ENCODE measurements around the gene MYO18A. TPM values are rescaled to one million over a fixed set of nuclear protein-coding genes. Genes with fewer than 3 reads are reported as not detected.

Gene MYO18A
- total RNA-seq, 1 experiment from 2014 or later = 13.5 TPM

DNA sequence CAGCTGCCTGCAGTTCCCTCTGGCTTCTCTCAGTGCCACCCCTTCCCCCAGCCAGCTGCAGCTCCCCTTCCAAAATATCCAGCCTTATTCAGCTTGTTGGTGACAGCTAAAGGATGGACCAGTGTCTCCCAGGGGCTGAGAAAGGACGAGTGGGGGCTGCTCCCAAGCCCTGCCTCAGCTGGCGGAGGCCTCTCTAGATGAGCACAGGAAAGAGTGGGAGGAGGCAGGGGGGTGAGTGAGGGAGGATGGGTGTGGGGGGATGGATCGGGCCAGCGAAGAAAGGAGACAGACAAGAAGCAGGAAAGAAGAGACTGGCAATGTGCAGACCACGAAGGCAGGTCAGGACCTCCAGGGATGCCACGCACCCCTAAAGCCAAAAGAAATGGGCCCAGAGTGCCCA, 119.7 kb downstream of the MYO18A start:
- Histone ChIP-seq H3K27me3 (ENCODE audit: control insufficient read depth, insufficient read depth, low read length) (no peaks in the 10 kb centered on the region), H3K4me3 (ENCODE audit: insufficient read depth, low read depth, low read length) (no peak overlapping the region), H3K36me3 (replicated peaks; ENCODE audit: control insufficient read depth, insufficient read depth, low read length) (no peaks in the 10 kb centered on the region)
- DNase-seq = no peak

DNA sequence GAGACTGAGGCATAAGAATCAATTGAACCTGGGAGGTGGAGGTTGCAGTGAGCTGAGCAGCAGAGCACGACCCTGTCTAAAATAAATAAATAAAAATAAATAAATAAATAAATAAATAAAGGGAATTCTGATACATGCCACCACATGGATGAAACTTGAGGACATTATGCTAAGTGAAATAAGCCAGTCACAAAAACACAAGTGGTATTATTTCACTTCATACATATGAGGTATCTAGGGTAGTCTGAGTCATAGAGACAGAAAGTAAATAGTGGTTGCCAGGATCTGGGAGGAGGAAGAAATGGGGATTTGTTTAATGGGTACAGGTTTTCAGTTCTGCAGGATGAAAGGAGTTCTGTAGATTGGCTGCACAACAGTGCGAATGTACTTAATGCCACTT, 120.9 kb downstream of the MYO18A start:
- Histone ChIP-seq H3K36me3 (replicated peaks; ENCODE audit: control insufficient read depth, insufficient read depth, low read length) (no peaks in the 10 kb centered on the region), H3K4me3 (ENCODE audit: insufficient read depth, low read depth, low read length) (no peak overlapping the region), H3K27me3 (ENCODE audit: control insufficient read depth, insufficient read depth, low read length) (no peaks in the 10 kb centered on the region)
- DNase-seq = no peak

DNA sequence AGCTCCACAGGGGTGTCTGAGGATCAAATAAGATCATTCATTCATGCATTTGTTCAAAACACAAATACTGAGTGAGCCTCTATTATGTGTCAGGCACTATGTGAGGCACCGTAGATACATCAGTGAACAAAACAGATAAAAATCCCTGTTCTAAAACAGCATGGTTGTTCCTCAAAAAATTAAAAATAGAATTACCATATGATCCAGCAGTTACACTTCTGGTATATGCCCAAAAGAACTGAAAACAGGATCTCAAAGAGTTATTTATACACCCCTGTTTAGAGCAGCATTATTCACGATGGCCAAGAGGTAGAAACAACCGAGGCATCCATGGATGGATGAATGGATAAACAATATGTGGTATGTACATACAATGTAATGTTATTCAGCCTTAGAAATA, 121.8 kb downstream of the MYO18A start:
- no peaks in the 10 kb centered on the region for H3K27me3 ChIP-seq (ENCODE audit: control insufficient read depth, insufficient read depth, low read length)
- DNase-seq = no peak
- H3K36me3 ChIP-seq (replicated peaks; ENCODE audit: control insufficient read depth, insufficient read depth, low read length) = no peaks in the 10 kb centered on the region
- no peak overlapping the region for H3K4me3 ChIP-seq (ENCODE audit: insufficient read depth, low read depth, low read length)

DNA sequence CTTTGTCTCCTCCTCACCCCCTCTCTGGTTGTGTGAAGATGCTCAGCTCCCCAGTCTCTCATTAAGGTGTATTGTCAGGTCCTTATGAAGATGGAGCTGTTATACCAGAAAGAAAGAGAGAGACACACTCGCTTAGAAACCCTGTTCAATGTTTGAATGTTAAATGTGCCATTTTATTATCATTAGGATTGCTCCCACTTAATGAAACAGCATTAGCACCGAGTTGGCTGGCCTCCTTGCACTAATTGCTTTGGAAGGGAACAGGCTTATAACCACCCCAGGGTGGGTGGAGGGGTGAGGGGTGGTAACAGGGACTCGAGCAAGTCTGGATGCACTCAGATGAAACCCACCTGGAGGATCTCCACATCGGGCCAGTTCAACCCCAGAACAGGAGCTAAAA, 122.8 kb downstream of the MYO18A start:
- no peak for DNase-seq
- Histone ChIP-seq H3K36me3 (replicated peaks; ENCODE audit: control insufficient read depth, insufficient read depth, low read length) (no peaks in the 10 kb centered on the region; the same call in 1 of the 2 replicates), H3K4me3 (ENCODE audit: insufficient read depth, low read depth, low read length) (no peak overlapping the region), H3K27me3 (ENCODE audit: control insufficient read depth, insufficient read depth, low read length) (no peaks in the 10 kb centered on the region)

DNA sequence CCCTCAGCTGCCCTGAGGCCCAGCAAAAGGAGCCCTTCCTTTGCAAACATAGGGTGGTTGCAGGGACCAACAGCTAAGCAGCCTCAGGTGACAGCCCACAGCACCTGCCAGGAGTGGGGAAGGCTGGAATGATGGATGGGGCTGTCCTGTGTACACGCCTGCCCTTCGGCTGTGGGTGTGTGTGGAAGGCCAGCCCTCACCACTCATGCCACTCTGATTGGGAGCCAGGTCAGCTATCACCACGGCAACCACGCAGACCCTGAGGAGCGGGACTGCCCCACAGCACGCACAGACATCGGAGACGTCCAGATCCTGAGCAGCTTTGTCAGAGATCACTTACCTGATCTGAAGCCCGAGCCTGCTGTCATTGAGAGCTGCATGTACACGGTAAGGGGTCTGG, 125.4 kb downstream of the MYO18A start:
- DNase-seq = no peak
- Histone ChIP-seq H3K27me3 (ENCODE audit: control insufficient read depth, insufficient read depth, low read length) (no peaks in the 10 kb centered on the region), H3K36me3 (replicated peaks; ENCODE audit: control insufficient read depth, insufficient read depth, low read length) (no peaks in the 10 kb centered on the region; the same call in 1 of the 2 replicates), H3K4me3 (ENCODE audit: insufficient read depth, low read depth, low read length) (no peak overlapping the region)

DNA sequence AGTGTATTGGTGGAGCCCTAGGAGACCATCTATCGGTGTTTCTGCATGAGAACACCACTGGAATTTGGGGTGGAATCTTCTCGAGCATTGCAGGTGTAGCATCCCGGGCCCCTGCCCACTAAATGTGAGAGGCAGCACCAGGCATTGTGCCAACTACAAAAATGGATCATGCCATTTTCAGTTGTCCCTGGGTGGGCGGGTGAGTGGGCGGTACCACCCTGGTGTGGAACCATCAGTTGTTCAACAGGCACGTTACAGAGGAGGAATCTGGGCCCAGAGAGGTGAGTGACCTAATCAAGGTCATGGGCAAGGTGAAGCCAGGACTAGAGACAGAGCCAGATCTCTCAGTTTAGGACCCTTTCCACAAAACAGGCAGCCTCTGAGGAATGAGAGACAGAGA, 128.5 kb downstream of the MYO18A start:
- DNase-seq = no peak
- H3K27me3 ChIP-seq (ENCODE audit: control insufficient read depth, insufficient read depth, low read length) = no peaks in the 10 kb centered on the region
- H3K36me3 ChIP-seq (replicated peaks; ENCODE audit: control insufficient read depth, insufficient read depth, low read length) = no peaks in the 10 kb centered on the region; the same call in none of the 2 replicates
- no peak overlapping the region for H3K4me3 ChIP-seq (ENCODE audit: insufficient read depth, low read depth, low read length)

DNA sequence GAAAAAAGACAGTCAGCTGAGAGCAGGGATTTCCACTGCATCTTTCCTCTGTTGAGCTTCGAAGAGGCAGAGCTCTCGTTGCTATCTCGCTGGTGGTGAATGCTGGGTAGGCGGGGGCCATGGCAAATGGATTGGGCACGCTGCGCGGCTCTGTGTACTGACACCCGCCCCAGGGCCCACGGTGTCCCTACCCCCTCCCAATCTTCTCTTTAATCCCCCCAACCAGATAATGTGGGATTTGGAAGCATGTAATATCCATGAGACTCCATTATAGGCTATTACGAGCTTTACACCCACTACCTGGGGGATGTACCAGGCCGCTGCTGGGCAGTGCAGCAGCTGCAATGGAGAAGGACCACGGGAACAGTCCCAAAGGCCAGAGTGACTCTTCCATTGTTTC, 129.0 kb downstream of the MYO18A start:
- H3K27me3 ChIP-seq (ENCODE audit: control insufficient read depth, insufficient read depth, low read length) = no peaks in the 10 kb centered on the region
- H3K4me3 ChIP-seq (ENCODE audit: insufficient read depth, low read depth, low read length) = no peak overlapping the region
- H3K36me3 ChIP-seq (replicated peaks; ENCODE audit: control insufficient read depth, insufficient read depth, low read length) = no peaks in the 10 kb centered on the region; the same call in none of the 2 replicates
- DNase-seq = no peak

DNA sequence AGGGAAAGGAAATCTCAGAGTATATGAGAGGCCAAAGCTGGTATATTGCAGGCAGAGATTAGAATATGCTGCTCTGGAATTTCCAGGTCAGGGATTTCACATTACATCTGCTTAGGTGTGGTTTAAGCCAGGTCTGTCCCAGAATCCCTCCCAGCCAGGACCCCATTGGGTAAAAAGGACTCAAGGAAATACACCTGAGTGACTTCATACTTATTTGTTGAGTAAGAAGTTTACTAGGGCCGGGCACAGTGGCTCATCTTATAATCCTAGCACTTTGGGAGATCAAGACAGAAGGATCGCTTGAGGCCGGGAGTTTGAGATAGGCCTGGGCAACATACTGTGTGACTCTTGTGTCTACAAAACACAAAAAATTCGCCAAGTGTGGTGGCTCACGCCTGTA, 130.0 kb downstream of the MYO18A start:
- H3K4me3 ChIP-seq (ENCODE audit: insufficient read depth, low read depth, low read length) = no peak overlapping the region
- no peaks in the 10 kb centered on the region for H3K27me3 ChIP-seq (ENCODE audit: control insufficient read depth, insufficient read depth, low read length)

DNA sequence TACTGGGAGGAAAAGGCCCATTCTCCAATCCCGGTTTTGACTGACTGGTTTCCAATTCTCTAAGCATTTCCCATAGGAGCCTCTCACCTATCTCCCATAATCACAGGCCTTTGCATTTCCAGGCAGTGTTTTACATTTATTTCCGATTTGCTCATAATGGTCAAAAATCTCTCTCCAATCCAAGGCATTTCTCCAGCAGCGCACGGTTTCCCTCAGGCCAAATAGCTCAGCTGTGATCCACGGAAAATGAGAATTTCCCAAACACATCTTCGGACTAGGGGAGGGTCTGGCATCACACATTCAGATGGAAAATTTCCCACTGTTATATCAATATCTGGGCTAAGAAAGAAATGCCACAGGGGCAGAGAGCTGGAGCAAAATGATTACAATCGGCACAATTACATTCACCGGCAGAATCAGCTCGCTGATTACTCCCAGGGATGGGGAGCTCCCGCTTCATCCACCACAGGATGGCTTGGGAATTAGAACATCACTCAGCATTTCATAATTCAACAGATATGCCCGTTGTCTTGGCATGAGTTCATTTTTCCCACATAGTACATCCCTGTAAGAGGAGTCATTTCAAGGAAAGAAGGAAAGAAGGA, 130.6 kb downstream of the MYO18A start:
- Histone ChIP-seq H3K36me3 (replicated peaks; ENCODE audit: control insufficient read depth, insufficient read depth, low read length) (peaks cover 2% of the 10 kb centered on the region), H3K27me3 (ENCODE audit: control insufficient read depth, insufficient read depth, low read length) (no peaks in the 10 kb centered on the region), H3K4me3 (ENCODE audit: insufficient read depth, low read depth, low read length) (no peak overlapping the region)
- DNase-seq = no peak

More for the DNA sequence above, 130.0 kb downstream of the MYO18A start:
- no peak for DNase-seq
- H3K36me3 ChIP-seq (replicated peaks; ENCODE audit: control insufficient read depth, insufficient read depth, low read length) = no peaks in the 10 kb centered on the region; the same call in none of the 2 replicates

DNA sequence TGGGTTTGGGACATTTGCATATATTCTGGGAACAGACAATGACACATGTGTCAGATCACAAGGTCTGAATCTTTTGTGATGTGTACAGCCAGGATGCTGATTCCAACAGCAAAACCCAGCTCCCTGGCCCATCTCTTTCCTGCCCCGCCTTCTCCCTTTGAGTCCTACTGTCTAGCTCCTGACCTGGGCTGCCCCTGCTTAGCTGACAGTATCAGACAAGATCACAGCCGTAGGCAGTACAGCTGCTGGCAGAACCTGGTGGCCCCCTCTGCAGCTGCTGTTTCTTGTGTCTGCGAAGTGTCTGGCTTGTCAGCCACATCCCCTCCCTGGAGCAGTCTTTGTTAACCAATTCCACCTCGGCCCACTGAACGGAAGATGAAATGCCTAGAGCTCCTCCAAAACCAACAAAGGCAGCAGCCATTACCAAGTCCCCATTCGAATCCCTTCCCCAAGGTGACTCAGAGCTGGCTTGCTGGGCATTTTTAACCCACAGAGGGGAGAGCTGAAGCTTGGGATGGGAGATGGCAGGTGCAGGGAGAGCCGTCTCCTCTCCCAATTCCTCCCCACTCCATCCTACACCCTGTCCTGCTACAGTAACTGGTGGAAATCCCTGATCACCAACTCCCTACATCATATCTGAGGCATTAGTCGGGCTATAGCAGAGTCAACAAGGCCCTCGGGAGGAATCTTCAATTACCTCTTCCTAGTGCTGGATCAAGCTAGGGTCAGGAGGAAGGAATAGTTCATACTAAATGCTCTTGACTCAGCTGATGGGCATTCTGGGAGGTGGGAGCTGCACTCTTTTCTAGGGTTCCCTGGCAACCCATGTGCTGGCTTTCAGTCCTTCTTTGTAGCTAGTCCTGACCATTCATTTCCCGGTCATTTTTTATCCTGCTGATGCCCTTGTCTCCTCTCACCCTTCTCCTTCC, 131.5 kb downstream of the MYO18A start:
- DNase-seq = no peak
- Histone ChIP-seq H3K36me3 (replicated peaks; ENCODE audit: control insufficient read depth, insufficient read depth, low read length) (peaks cover 2% of the 10 kb centered on the region), H3K4me3 (ENCODE audit: insufficient read depth, low read depth, low read length) (no peak overlapping the region), H3K27me3 (ENCODE audit: control insufficient read depth, insufficient read depth, low read length) (no peaks in the 10 kb centered on the region)

DNA sequence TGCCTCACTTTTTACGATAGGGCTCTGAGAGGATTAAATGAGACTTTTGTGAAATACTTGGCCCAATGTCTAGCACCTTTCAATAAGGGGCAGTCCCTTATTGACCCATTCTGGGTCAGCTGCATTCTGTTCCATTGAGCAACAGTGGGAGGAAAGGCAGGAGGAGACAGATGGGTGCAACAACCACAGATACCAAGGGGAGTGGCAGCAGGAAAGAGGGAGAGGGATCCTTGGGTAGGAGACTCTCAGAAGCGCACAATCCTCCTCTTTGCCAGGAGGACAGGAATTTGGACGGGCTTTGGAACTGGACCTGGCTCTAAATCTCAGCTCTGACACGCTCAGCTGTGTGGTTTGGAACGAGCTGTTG, 133.7 kb downstream of the MYO18A start:
- Histone ChIP-seq H3K4me3 (ENCODE audit: insufficient read depth, low read depth, low read length) (no peak overlapping the region), H3K27me3 (ENCODE audit: control insufficient read depth, insufficient read depth, low read length) (no peaks in the 10 kb centered on the region), H3K36me3 (replicated peaks; ENCODE audit: control insufficient read depth, insufficient read depth, low read length) (peaks cover 2% of the 10 kb centered on the region)
- DNase-seq = no peak

DNA sequence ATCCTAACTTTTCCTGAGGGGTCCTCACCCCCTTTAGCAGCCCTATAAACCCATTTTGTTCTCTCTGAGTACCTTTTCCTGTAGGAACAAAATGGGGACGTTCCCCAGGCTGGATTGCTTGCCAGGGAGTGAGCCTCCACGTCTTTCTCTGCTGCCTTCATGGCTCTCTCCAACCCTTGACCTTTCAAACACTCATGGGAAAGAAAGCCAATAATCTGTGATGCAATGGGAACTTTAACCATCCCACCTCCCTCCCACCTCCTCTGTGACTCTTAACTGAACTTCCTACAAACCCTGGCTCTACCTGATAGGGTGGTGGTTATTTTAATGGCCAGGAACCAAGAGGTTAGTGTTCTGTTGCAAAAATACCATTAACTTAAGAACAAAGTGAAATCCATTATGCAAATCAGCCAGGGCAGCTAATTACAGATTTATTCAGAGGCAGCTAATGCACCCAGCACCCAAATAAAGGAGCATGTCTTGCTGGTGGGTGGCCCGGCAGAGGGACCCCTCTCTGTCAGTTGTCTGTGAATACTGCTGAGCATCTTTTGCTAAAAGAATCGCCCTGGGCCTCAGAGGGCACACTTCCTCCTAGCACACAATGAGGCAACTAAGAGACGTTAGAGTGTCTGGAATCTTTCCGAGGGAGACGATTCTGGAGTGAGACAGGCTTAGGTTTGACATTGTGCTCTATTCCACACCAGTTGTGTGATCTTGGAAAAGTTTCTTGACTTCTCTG, 134.3 kb downstream of the MYO18A start:
- DNase-seq = no peak

DNA sequence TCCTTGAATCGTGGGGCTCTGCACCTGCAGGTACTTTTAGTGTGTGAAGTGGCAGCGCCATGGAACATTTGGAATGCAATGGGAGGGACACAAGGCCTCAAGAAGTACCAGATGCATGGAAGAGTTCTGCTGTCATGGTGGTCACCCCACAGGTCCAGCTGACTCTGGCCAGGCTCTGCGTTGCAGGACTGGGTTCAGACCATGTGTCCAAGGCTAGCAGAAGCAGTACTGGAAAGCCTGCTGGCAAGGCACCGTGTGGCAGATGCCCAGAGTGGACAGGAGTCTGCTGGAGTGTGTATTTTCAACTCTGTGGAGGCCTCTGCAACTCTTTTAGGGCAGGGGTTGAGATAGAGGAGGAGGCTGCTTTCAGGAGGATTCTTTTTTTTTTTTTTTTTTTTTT, 135.2 kb downstream of the MYO18A start:
- no peak for DNase-seq
- peaks cover 2% of the 10 kb centered on the region for H3K36me3 ChIP-seq (replicated peaks; ENCODE audit: control insufficient read depth, insufficient read depth, low read length)
- H3K4me3 ChIP-seq (ENCODE audit: insufficient read depth, low read depth, low read length) = no peak overlapping the region
- H3K27me3 ChIP-seq (ENCODE audit: control insufficient read depth, insufficient read depth, low read length) = no peaks in the 10 kb centered on the region

More for the DNA sequence above, 134.3 kb downstream of the MYO18A start:
- Histone ChIP-seq H3K36me3 (replicated peaks; ENCODE audit: control insufficient read depth, insufficient read depth, low read length) (peaks cover 2% of the 10 kb centered on the region), H3K4me3 (ENCODE audit: insufficient read depth, low read depth, low read length) (no peak overlapping the region), H3K27me3 (ENCODE audit: control insufficient read depth, insufficient read depth, low read length) (no peaks in the 10 kb centered on the region)

DNA sequence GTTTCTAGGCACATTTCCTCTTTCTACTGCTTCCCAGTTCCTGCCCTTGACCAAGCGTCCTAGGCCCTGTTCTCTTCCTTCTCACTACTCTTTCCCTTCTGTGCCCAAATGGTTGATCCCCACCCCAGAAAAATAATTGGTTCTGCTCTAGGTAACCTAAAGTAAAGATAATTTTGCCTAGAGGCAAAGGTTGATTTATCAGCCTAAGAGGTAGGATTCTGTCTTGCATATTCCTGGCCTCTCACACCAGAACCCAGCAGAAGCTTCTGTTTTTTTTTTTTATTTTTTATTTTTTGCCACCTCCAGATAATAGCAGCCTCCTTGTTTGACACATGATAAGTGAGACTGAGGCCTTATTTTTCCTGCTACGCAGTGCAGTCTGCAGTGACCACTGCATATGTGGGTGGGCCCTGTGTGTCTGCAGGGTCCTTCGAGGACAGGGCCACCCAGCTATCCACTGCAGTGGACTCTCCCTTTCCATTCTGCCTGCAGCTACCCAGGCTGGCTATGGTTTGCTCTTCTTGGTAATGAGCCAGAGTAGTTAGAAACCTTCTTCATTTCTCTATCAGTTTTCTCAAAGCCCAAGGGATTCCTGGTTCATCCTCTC, 136.6 kb downstream of the MYO18A start:
- DNase-seq = no peak
- no peaks in the 10 kb centered on the region for H3K27me3 ChIP-seq (ENCODE audit: control insufficient read depth, insufficient read depth, low read length)
- H3K4me3 ChIP-seq (ENCODE audit: insufficient read depth, low read depth, low read length) = no peak overlapping the region
- peaks cover 2% of the 10 kb centered on the region for H3K36me3 ChIP-seq (replicated peaks; ENCODE audit: control insufficient read depth, insufficient read depth, low read length)
